HK-2 (cell line): ENCODE measurements around the gene OR6J1.
A peak's percentile ranks its signal among the peaks of the same experiment; 100 is the strongest.
"Not testable (repeated sequence)": the region's sequence is repeated elsewhere in the genome, so short reads cannot be mapped to it uniquely, and the experiment has no call there.

ENCODE experiments used
- DNase-seq: peaks from one replicate; pipeline ENCODE4 v3.0.0-alpha.2; 2018; ENCODE audit not compliant: unreplicated experiment

OR6J1 gene

DNA sequence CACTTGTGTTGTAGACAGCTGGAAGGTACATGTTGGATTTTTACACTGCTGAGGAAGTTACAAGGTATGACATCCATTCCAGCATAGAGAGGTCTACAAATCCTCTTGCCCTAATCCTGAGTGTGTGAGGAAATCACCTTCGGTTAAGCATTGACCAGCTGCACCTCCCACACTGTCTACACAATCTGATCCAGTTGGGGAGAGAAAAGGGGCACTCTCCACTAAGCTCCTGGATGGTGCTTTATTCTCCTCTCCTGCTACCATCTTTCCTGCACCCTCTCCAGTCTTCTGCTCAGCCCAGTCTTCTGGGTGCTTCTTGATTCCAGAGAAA lies at the start of gene OR6J1:
Gene OR6J1 (minus strand): TSS at position 48 of the 331 bp plus-strand sequence. CDS start 9,541 bp downstream, outside the sequence.
- DNase-seq: no peak

DNA sequence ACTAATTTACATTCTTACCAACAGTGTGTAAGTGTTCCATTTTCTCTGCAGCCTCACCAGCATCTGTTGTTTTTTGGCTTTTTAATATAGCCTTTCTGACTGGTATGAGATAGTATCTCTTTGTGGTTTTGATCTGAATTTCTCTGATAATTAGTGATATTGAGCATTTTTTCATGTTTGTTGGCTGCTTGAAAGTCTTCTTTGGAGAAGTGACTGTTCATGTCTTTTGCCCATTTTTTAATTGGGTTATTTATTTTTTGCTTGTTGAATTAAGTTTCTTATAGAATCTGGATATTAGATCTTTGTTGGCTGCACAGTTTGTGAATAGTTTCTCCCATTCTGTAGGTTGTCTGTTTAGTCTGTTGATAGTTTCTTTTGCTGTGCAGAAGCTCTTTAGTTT lies 48.0 kb upstream of the OR6J1 start:
- DNase-seq: no peak

DNA sequence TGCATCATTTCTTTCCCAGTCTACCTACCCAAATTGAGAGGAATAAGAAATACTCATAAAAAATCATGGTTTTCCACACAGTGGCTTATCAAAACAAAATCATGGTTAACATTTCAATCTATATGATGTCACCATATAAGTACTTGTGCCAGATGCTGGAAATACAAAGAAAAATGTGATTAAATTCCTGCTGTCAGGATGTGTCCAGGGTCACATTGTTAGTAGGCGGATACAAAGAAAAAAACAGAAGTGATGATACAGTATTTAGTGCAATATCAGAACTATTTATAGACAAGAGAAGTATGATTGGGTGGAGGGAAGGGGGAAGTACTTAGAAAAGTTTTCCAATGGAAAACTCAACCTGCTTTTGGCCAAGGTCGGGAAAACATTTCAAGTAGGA lies 47.0 kb upstream of the OR6J1 start:
- DNase-seq: no peak

DNA sequence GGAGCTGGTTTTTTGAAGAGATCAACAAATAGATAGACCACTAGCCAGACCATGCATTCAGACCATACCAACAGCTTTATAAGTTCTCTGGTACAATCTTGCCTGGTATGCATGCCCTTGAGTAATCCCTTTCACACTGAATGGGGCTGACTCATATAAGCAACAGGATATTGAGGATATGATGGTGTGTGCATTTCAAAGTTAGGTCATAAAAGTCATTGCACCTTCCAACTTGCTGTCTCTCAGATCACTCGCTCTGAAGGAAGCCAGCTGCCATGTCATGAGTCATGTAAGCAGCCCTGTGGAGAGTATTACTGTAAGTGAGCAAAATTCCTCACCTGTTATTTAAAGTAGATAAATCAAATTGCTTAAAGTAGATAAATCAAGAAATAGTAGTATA lies 45.0 kb upstream of the OR6J1 start:
- DNase-seq: peak; percentile 14

DNA sequence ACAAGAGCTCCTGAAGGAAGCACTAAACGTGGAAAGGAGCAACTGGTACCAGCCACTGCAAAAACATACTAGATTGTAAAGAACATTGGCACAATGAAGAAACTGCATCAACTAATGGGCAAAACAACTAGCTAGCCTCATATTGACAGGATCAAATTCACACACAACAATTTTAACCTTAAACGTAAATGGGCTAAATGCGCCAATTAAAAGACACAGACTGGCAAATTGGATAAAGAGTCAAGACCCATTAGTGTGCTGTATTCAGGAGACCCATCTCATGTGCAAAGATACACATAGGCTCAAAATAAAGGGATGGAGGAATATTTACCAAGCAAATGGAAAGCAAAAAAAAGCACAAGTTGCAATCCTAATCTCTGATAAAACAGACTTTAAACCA lies 43.8 kb upstream of the OR6J1 start:
- not testable (repeated sequence) for DNase-seq

DNA sequence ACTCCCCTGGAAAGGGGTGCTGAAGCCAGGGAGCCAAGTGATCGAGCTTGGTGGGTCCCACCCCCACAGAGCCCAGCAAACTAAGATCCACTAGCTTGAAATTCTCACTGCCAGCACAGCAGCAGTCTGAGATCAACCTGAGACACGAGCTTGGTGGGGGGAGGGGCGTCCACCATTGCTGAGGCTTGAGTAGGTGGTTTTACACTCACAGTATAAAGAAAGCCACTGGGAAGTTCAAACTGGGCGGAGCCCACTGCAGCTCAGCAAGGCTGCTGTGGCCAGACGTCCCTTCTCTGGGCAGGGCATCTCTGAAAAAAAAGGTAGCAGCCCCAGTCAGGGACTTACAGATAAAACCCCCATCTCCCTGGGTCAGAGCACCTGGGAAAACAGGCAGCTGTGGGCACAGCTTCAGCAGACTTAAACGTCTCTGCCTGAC lies 42.0 kb upstream of the OR6J1 start:
- not testable (repeated sequence) for DNase-seq

DNA sequence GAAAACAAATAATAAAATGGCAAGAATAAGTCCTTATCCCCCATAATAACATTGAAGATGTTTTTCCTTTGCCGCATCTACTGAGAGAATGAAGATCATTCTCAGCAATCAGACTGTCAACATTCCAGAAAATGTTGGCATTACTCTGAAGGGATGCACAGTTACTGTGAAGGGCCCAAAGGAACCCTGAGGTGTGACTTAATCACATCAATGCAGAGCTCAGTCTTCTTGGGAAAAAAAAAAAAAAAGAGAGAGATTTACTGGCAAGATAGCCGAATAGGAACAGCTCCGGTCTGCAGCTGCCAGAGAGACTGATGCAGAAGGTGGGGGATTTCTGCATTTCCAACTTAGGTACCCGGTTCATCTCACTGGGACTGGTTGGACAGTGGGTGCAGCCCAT lies 41.3 kb upstream of the OR6J1 start:
- DNase-seq: no peak

DNA sequence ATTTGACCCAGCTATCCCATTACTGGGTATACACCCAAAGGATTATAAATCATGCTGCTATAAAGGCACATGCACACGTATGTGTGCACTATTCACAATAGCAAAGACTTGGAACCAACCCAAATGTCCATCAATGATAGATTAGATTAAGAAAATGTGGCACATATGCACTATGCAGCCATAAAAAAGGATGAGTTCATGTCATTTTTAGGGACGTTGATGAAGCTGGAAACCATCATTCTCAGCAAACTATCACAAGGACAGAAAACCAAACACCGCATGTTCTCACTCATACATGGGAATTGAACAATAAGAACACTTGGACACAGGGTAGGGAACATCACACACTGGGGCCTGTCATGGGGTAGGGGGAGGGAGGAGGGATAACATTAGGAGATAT lies 39.3 kb upstream of the OR6J1 start:
- not testable (repeated sequence) for DNase-seq

DNA sequence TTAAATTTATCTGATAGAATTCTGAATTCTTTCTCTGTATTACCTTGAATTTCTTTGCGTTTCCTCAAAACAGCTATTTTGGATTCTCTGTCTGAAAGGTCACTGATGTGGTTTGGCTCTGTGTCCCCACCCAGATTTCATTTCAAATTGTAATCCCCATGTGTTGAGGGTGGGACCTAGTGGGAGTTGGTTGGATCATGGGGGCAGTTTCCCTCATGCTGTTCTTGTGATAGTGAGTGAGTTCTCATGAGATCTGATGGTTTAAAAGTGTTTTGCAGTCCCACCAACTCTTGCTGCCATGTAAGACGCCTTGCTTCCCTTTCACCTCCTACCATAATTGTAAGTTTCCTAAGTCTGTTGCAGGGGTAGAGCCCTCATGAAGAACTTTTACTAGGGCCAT lies 34.1 kb upstream of the OR6J1 start:
- no peak for DNase-seq

DNA sequence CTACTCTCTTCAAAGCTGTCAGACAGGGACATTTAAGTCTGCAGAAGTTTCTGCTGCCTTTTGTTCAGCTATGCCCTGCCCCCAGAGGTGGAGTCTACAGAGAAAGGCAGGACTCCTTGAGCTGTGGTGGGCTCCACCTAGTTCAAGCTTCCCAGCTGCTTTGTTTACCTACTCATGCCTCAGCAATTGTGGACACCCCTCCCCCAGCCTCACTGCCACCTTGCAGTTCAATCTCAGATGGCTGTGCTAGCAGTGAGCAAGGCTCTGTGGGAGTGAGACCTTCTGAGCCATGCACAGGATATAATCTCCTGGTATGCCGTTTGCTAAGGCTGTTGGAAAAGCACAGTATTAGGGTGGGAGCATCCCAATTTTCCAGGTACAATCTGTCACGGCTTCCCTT lies 33.4 kb upstream of the OR6J1 start:
- not testable (repeated sequence) for DNase-seq

DNA sequence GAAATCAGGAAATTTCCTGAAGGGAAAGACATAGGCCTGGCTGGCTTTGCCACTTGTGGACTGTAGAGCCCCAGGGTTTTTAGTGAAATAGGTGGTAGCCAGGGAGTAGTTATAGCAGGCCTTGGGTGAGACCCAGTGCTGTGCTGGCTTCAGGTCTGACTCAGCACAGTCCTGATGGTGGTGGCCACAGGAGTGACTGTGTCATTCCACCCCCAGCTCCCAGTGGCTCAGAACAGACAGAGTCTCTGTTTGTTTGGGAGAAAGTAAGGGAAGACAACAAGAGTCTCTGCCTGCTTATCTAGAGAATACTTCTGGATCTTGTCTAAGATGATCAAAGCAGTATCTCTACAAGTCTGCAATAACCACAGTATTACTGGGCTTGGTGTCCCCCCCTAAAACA lies 27.5 kb upstream of the OR6J1 start:
- DNase-seq: no peak

DNA sequence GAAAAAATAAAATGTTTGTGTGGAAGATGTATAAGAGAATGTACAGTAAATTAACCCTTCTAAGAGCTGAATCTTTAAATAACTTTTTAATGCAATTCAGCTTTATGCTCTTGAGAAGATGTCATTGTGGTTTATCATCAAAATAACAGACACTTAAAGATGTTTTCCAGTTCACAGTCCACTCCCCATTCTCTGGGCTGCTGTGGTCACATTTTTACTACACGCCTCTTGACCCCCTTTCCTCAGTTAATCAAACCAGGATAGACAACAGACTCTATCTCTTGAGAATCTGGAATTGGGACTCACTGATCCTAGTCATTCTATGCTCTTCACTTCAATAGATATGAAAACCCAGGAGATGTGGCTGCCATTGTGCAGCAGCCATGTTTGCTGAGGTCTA lies 24.7 kb upstream of the OR6J1 start:
- DNase-seq: no peak

DNA sequence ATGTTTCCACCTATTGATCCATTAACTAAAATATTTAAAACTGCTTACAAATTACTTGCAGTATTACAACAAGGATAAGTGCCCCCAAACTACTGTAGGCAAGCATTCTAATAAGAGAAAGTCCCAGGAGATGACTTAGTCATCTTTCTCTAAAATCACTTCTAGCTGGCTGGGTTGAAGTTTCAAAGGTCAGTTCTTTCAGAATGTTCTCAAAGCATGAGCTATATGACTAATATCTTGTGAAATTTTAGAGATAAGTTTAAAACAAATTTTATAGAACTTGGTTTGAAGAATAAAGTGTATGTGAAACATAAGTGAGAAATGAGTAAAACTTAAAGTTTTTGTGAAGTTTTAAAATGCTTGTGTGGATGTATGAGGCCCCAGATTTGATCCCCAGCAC lies 24.3 kb upstream of the OR6J1 start:
- DNase-seq: no peak

DNA sequence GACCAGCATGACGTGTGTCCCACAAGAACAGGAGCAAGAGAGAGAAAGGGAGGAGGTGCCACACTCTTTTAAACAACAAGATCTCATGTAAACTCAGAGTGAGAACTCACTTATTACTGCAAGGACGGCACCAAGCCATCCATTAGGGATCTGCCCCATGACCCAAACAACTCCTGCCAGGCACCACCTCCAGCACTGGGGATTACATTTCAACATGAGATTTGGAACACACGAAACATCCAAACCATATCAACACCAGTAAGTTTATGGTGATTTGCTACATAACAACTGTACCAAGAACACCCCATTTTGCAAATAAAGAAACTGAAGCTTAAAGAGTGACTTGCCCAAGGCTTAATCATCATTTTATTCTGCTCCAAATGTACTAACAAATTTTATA lies 23.7 kb upstream of the OR6J1 start:
- no peak for DNase-seq

DNA sequence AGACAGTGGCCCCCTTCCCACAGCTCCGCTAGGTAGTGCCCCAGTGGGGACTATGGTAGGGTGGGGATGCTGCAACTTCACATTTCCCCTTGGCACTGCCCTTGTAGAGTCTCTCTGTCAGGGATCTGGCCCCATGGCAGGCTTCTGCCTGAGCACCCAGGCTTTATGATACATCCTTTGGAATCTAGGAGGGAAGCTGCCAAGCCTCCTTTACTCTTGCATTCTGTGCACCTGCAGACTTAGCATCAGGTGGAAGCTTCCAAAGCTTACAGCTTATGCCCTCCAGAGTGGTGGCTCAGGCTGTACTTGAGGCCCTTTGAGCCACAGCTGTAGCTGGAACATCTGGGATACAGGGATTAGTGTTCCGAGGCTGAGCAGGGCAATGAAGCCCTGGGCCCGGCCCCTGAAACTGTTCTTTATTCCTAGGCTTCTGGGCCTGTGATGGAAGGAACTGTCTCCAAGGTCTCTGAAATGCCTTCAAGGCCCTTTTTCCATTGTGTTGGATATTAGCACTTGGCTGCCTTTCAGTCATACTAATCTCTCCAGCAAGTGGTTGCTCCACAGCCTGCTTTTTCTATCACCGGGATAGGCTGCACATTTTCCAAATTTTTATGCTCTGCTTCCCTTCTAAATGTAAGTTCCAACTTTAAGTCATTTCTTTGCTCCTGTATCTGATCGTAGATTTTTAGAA lies 22.2 kb upstream of the OR6J1 start:
- no peak for DNase-seq

DNA sequence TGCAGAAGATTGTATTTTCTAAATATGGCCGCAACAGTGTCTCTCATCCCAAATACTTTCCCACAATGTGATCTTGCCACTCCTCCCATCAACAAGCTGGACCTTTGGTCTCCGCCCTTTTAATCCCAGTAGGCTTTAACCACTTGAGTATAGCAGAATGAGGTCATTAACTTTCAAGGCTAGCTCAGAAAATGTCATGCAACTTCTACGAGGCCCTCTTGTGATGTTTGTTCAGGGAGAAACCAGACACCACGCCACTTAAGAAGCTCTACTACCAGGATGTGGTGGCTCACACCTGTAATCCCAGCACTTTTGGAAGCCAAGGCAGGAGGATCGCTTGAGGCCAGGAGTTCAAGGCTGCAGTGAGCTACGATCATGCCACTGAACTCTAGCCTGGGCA lies 20.1 kb upstream of the OR6J1 start:
- no peak for DNase-seq

DNA sequence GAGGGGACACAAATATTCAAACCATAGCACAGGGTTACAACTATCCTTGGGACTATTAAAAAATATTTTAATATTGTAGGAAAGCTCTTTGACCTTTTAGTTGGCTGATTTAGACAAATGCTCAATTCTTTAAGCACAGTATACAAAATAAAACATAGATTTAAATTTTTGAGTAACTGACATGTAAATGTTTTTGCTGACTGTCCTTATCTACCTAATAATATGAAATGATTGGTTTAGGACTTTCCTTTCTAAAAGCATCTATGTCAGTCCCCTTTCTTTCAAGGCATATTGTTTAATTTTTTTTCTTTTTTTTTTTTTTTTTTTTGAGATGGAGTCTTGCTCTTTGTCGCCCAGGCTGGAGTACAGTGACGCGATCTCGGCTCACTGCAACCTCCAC lies 16.5 kb upstream of the OR6J1 start:
- DNase-seq: no peak

DNA sequence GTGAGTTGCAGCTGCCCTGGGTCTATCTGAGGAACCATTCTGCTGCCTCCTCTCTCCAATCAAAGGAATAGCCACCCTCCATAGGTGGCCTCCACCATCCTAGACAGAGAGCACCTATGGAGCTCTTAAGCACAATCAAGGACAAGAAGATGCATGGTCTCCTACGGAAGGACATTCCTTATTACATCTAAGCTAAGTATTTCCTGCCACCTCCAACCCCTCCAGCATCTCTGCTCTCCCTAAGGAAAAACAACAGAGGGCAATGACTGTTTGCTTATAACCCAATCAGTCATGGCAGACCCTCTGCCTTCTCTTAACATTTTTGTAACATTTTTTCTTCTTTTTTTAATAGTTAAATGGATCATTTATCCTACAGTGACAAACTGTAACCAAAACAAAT lies 14.8 kb upstream of the OR6J1 start:
- DNase-seq: no peak

DNA sequence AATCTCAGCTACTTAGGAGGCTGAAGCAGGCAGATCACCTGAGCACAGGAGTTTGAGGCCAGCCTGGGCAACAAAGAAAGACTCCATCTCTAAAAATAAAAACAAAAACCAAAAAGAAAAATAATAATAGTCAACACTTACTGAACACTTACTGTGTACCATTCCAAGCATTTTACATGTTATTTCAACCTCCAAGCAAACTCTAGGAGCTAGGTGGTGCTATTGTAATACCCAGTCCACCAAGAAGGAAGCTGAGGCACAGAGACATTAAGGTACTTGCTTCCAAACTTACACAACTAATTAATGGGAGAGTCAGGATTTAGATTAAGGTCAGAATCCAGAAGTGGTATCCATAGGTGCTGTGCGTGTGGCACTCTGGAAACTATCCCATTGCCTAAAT lies 13.7 kb upstream of the OR6J1 start:
- no peak for DNase-seq

DNA sequence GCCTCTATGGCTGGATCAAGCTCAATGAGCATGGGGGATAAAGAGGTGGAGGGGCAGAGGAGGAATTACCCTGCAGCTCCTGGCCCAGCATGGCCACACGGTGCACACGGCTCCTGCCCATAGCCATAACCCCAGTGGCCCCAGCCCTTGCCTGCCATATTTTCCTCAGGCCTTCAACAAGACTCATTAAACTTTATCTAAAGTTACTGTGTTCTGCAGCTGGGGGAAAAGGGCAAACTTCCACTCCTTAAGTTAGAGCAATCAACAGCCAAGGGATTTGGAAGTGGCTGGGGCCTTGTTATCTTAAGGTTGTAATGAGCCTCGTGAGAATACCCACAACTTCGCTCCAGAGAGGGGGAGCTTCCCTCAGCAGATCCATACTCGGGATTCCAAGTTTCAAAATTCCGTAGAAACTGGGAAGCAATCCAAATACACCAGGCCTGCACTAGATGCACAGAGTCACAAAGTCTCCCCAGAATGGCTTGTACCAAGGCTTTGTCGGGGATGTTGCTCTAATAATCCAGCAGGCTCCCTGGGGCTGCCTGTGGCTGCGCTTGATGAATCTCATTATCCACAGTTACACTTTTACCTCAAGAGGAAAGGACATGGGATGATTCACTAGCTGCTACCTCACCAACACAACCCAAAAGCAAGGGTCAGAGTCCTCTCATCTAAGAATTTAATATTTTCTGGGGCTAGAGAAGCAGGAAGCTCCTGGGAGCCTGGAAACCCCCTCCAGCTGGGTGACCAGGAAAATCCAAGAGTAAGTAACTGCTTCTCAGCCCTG lies 13.0 kb upstream of the OR6J1 start:
- DNase-seq: peak; percentile 58

DNA sequence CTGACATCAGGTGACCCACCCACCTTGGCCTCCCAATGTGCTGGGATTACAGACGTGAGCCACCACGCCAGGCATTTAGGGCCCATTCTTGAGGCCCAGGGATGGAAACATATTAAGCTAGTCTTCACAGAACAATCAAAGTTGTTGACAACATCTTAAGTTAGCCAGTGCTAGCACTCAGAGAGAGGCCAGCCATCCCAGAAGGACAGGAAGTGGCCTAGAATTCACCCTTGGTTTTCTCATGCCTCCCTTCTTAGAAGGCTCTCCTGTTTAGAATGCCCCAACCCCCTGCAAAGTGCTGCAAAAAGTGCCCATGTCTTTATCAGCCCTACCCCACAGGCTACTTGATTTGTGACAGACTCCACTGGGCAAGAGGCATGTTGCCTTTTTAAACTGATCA lies 12.1 kb upstream of the OR6J1 start:
- no peak for DNase-seq

DNA sequence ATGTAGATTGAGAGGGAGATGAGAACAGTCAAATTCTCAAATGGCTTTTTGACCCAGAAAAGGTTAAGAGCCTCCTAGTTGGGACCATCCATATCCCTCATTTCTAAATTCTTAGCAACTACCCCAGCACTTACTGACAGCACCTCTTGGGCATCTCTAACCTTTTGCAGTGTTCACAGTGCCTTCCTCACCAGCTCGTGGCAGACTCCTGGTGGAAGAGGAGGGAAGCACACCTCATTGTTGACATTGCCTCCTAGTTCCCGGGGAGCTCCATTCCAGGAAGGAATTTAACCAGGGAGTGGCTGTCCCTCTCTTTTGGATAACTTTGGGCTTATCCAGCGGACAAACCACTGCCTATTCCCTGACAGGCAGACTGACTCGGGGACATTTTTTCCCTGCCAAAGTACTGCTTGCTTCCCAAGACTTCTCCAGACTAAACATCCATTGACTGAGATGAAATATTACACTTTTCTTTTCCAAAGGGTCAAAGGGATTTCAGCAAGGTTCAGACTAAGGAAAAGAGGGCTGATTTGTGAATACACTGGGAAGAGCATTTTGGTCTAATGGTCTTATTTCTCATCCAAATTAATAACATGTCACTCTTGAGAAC lies 9.0 kb upstream of the OR6J1 start:
- DNase-seq: peak; percentile 63

DNA sequence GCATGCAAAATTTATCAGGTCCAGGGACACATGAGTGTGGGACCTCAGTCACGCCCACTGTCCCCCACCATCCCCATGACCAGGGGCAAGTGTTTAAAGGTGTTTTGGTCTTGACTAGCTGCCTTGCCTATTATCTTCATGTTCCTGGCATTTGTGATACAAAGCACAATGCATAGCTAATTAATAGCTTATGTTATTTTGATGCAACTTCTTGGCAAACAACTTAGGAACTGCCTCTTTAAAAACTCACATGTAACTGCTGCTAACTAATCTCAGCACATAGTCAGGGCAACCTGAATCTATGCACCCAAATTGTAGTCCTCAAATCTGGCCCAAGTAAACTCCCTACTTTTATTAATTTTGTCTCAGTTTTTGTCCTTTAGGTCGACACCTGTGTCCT lies 7.4 kb upstream of the OR6J1 start:
- DNase-seq: no peak
